Stimulated activated memory B cell treated with anti-CD40 and anti-IgM and Interleukin-4, amounts not matched to agents 10 μg/mL and 1 μg/mL and 100 μg/mL, for 72 hours (primary cell): ENCODE measurements around the gene IL1RAPL2.

Experiments
- ATAC-seq: fragments of 150-1000 bp; cut with Tn5 transposase; 2 replicates; pipeline ENCODE4 v1.10.0; 2021
- H3K27ac Mint-ChIP-seq: one replicate; pipeline ENCODE4 v1.8.0; 2022; ENCODE audit warnings: mild to moderate bottlenecking, mixed read lengths
- H3K27me3 Mint-ChIP-seq: one replicate; pipeline ENCODE4 v1.8.0; 2022; ENCODE audit warnings: mixed read lengths
- H3K36me3 Mint-ChIP-seq: one replicate; pipeline ENCODE4 v1.8.0; 2022; ENCODE audit warnings: mixed read lengths
- H3K4me1 Mint-ChIP-seq: one replicate; pipeline ENCODE4 v1.8.0; 2022; ENCODE audit warnings: mixed read lengths
- H3K4me3 Mint-ChIP-seq: one replicate; pipeline ENCODE4 v1.8.0; 2022; ENCODE audit warnings: mild to moderate bottlenecking, moderate library complexity, mixed read lengths
- H3K9me3 Mint-ChIP-seq: one replicate; pipeline ENCODE4 v1.8.0; 2022; ENCODE audit warnings: mixed read lengths

Gene IL1RAPL2

DNA sequence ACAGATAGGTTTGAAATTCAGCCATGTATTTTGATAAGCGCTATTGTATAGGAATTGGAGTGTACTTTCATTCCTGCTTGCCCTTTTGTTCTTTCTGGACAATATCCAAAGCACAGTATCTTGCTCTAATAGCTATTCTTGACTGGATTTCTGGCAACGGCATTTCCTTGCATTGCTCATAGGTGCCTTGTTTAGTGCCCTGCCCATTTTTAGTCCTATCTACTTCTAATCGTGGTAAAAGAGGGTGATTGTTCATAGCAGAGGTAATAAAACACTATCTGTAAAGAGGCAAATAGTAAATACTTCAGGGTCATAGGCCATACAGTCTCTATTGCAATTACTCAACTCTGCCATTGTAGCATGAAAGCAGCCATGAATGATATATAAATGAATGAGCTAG, 155.9 kb downstream of the IL1RAPL2 start:
- Mint-ChIP-seq H3K4me3 (no peak overlapping the region), H3K9me3 (no peaks in the 10 kb centered on the region), H3K27ac (no peak overlapping the region), H3K27me3 (no peaks in the 10 kb centered on the region), H3K4me1 (no peaks in the 10 kb centered on the region), H3K36me3 (no peaks in the 10 kb centered on the region)
- ATAC-seq, result no peak

GRCh38 chrX:104728456-104728855, 162.5 kb downstream of the IL1RAPL2 start:
- Mint-ChIP-seq H3K4me1 (no peaks in the 10 kb centered on the region), H3K27me3 (no peaks in the 10 kb centered on the region), H3K27ac (no peak overlapping the region), H3K36me3 (no peaks in the 10 kb centered on the region), H3K9me3 (no peaks in the 10 kb centered on the region), H3K4me3 (no peak overlapping the region)
- no peak for ATAC-seq

DNA sequence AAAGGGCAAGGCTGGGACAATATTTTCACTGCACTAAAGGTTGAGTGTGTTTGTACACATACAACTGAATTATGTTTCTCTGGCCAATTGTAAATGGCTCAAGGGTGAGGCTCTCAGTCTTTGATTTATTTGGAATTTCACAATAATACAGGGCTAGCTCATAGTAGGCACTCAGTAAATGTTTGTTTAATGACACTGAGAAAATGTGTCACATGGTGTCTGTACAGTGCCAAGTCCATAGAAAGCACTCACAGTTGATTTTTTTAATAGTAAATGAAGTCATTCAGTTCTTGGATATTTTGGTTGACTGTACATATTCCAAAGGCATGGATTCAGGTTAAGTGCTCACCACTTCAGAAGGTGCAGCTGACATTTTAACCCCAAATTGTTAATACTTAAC, 176.4 kb downstream of the IL1RAPL2 start:
- no peaks in the 10 kb centered on the region for H3K4me1 Mint-ChIP-seq
- H3K4me3 Mint-ChIP-seq, result no peak overlapping the region
- no peak for ATAC-seq
- H3K36me3 Mint-ChIP-seq, result no peaks in the 10 kb centered on the region
- no peaks in the 10 kb centered on the region for H3K9me3 Mint-ChIP-seq
- H3K27ac Mint-ChIP-seq, result no peak overlapping the region
- no peaks in the 10 kb centered on the region for H3K27me3 Mint-ChIP-seq

DNA sequence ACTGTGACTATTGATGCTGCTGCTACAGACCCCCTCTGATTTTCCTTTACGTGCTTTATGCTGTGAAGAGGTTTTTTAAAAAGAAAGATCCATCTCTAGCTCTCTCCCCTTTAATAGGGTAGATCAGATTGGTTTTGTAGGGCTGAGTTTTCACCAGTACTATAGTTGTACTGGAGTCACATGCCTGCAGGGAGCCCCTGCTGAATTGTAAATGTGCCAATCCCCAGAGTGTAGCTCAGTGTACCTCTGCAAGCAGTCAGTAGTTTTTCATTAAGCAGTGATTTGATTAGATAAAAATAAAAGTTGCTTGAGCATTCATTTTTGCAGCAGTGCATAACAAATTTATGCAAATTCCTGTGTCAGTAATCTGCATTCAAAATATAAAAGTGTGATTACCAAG, 179.2 kb downstream of the IL1RAPL2 start:
- no peak for ATAC-seq
- H3K4me3 Mint-ChIP-seq, result no peak overlapping the region
- H3K27me3 Mint-ChIP-seq, result no peaks in the 10 kb centered on the region
- no peak overlapping the region for H3K27ac Mint-ChIP-seq
- no peaks in the 10 kb centered on the region for H3K9me3 Mint-ChIP-seq
- H3K36me3 Mint-ChIP-seq, result no peaks in the 10 kb centered on the region
- H3K4me1 Mint-ChIP-seq, result no peaks in the 10 kb centered on the region

DNA sequence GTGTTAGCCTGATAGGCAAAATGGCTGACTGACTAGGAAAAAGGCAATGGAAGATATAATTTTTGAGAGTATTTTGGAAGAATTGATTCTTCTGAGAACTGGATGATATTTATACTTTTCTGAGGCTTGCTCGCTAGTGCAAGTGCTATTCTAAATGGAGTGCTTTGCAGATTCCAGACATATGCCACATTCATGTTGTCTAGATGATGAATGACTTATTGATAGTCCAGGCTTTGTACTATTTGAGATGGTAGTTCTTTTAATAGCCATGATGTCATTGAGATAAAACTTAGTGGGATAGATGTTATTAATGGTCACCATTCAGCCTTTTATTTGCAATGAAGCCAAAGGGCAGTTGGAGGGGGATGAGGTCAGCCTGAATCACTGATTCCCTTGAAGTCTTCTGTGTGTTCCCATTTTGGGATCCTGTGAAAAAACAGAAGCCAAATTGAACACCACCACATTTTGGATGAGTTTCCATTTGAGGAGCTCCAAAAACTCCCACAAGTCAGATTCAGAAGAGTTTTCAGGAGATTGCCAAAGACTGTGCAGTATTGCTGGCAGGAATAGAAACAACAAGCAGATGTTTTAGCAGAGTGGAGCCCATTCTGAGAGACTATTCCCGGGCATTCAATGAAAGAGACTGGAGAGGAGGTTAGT, 184.1 kb downstream of the IL1RAPL2 start:
- no peaks in the 10 kb centered on the region for H3K9me3 Mint-ChIP-seq
- H3K27ac Mint-ChIP-seq, result no peak overlapping the region
- H3K27me3 Mint-ChIP-seq, result no peaks in the 10 kb centered on the region
- no peaks in the 10 kb centered on the region for H3K36me3 Mint-ChIP-seq
- no peaks in the 10 kb centered on the region for H3K4me1 Mint-ChIP-seq
- no peak overlapping the region for H3K4me3 Mint-ChIP-seq
- no peak for ATAC-seq

DNA sequence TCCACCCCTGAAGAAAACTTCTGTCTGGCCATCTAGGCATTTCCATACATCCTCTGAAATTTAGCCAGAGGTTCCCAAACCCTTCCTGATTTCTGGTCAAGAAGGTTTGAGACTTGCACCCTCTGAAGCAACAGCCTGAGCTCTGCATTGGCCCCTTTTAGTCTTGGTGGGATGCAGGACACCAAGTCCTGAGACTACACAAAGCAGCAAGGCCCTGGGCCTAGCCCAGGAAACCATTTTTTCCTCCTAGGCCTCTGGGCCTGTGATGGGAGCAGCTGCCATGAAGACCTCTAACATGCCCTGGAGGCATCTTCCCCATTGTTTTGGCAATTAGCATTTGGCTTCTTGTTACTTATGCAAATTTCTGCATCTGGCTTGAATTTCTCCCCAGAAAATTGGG, 196.6 kb downstream of the IL1RAPL2 start:
- no peaks in the 10 kb centered on the region for H3K27me3 Mint-ChIP-seq
- H3K36me3 Mint-ChIP-seq, result no peaks in the 10 kb centered on the region
- H3K9me3 Mint-ChIP-seq, result peaks cover 8% of the 10 kb centered on the region
- no peaks in the 10 kb centered on the region for H3K4me1 Mint-ChIP-seq
- H3K27ac Mint-ChIP-seq, result no peak overlapping the region
- ATAC-seq, result no peak
- no peak overlapping the region for H3K4me3 Mint-ChIP-seq

GRCh38 chrX:104789784-104790183, 223.8 kb downstream of the IL1RAPL2 start:
- Mint-ChIP-seq H3K9me3 (no peaks in the 10 kb centered on the region), H3K36me3 (no peaks in the 10 kb centered on the region), H3K4me1 (no peaks in the 10 kb centered on the region), H3K27ac (no peak overlapping the region), H3K27me3 (no peaks in the 10 kb centered on the region), H3K4me3 (no peak overlapping the region)
- ATAC-seq, result no peak

DNA sequence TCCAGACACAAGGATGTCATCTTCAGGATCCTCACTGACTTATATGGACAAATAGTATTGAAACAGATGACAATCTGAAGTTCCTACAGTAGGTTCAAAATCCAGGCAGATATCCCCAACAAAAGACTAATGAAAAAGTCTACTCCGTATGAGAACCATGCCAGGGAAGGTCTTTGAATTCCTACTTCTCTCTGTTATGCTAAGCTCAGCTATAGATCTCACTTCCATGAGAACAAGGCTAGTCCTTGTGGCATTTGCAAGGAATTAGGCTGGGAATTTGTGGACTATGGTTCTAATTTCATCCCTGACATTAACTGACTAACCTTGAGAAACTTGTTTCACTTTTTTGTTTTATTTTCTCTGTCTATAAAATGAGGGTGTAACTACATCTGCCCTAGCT, 229.8 kb downstream of the IL1RAPL2 start:
- Mint-ChIP-seq H3K4me1 (no peaks in the 10 kb centered on the region), H3K36me3 (no peaks in the 10 kb centered on the region), H3K9me3 (no peaks in the 10 kb centered on the region), H3K27me3 (no peaks in the 10 kb centered on the region), H3K27ac (no peak overlapping the region), H3K4me3 (no peak overlapping the region)
- ATAC-seq, result no peak

DNA sequence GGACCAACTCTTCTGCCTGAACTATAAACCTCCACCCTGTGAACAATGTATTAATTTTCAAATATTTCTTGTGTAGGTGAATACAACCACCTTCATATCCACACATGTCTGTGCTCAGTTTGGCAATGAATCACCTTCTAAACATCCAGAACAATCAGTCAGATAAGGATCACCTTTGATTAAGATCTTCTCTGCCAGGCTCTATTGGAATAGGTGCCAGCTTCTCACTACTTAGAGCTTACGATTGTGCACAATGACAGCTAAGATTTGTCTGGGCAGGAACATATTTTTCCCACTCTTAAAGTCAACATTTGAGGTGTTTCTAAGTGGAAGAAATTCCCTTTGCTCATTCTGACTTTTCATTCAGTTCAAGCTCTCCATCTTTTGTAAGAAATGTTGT, 237.2 kb downstream of the IL1RAPL2 start:
- no peak for ATAC-seq
- Mint-ChIP-seq H3K36me3 (no peaks in the 10 kb centered on the region), H3K27me3 (no peaks in the 10 kb centered on the region), H3K9me3 (peaks cover under 1% of the 10 kb centered on the region), H3K4me3 (no peak overlapping the region), H3K4me1 (no peaks in the 10 kb centered on the region), H3K27ac (no peak overlapping the region)

DNA sequence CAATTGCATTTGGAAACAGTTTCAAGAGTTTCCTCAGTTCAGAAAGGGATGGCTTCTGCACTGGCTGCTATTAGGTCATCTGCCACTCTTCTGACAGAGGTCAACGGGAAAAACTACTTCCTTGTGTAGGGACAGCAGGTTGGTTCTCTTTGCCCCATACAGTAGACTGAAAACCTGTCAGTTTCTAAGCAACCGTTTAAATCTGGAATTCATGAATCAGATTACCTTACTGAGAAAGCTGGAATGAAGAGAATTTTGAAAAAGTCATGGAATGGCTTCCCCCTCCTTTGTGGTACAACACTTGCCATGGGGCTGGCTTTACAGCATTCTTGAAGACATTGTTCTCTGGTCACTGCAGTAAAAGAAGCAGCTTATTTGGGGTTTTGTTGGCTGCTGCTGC, 240.3 kb downstream of the IL1RAPL2 start:
- Mint-ChIP-seq H3K4me3 (no peak overlapping the region), H3K36me3 (no peaks in the 10 kb centered on the region), H3K9me3 (peaks cover 3% of the 10 kb centered on the region), H3K4me1 (no peaks in the 10 kb centered on the region), H3K27ac (no peak overlapping the region), H3K27me3 (no peaks in the 10 kb centered on the region)
- ATAC-seq, result no peak

- H3K27ac Mint-ChIP-seq, result no peak overlapping the region
- no peaks in the 10 kb centered on the region for H3K27me3 Mint-ChIP-seq
- no peak overlapping the region for H3K4me3 Mint-ChIP-seq
- H3K9me3 Mint-ChIP-seq, result no peaks in the 10 kb centered on the region
- no peak for ATAC-seq
- no peaks in the 10 kb centered on the region for H3K36me3 Mint-ChIP-seq
- H3K4me1 Mint-ChIP-seq, result no peaks in the 10 kb centered on the region
Measured at GRCh38 chrX:104833401-104833800, 267.4 kb downstream of the IL1RAPL2 start.

DNA sequence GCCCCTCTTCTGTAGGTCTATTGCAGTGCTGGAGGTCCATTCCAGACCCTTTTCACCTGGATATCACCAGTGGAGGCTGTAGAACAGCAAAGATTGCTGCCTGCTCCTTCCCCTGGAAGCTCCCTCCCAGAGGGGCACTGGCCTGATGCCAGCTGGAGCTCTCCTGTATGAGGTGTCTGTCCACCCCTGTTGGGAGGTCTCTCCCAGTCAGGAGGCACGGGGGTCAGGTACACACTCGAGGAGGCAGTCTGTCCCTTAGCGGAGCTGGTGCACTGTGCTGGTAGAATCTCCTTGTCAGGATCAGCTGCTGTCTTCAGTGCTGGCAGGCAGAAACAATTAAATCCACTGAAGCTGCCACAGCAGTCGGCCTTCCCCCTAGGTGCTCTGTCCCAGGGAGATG, 276.6 kb downstream of the IL1RAPL2 start:
- Mint-ChIP-seq H3K27ac (no peak overlapping the region), H3K36me3 (no peaks in the 10 kb centered on the region), H3K4me1 (no peaks in the 10 kb centered on the region), H3K27me3 (no peaks in the 10 kb centered on the region), H3K9me3 (peaks cover 5% of the 10 kb centered on the region), H3K4me3 (no peak overlapping the region)
- ATAC-seq, result no peak

- no peak for ATAC-seq
- peaks cover 4% of the 10 kb centered on the region for H3K9me3 Mint-ChIP-seq
- H3K27me3 Mint-ChIP-seq, result no peaks in the 10 kb centered on the region
Measured at GRCh38 chrX:104852241-104852640, 286.2 kb downstream of the IL1RAPL2 start.

DNA sequence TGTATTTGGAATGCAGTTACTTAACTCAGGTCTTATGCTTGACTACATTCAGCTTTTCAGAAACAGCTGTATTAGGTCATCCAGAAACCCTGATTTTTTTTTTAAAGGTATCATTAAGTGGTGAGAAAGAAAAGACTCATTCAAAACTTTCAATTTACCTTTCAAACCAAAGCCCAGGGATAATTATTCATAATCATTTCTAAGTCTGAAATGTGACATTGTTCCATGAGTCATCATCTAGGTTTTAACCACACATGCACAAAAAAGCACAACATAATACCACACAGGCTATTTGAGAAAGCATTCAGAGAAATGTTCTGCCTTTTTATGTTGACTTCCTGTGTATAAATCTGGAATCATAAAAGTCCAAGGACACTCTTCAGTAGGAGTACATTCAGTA, 288.2 kb downstream of the IL1RAPL2 start:
- ATAC-seq, result no peak
- Mint-ChIP-seq H3K4me1 (no peaks in the 10 kb centered on the region), H3K4me3 (no peak overlapping the region), H3K9me3 (peaks cover 4% of the 10 kb centered on the region), H3K27ac (no peak overlapping the region), H3K36me3 (no peaks in the 10 kb centered on the region), H3K27me3 (no peaks in the 10 kb centered on the region)

More at GRCh38 chrX:104852241-104852640, 286.2 kb downstream of the IL1RAPL2 start:
- Mint-ChIP-seq H3K27ac (no peak overlapping the region), H3K4me3 (no peak overlapping the region), H3K36me3 (no peaks in the 10 kb centered on the region), H3K4me1 (no peaks in the 10 kb centered on the region)

GRCh38 chrX:104854790-104855340, 288.9 kb downstream of the IL1RAPL2 start:
- no peak overlapping the region for H3K4me3 Mint-ChIP-seq
- H3K36me3 Mint-ChIP-seq, result no peaks in the 10 kb centered on the region
- H3K4me1 Mint-ChIP-seq, result no peaks in the 10 kb centered on the region
- no peaks in the 10 kb centered on the region for H3K27me3 Mint-ChIP-seq
- H3K27ac Mint-ChIP-seq, result no peak overlapping the region
- ATAC-seq, result no peak
- H3K9me3 Mint-ChIP-seq, result peaks cover 4% of the 10 kb centered on the region

- no peak overlapping the region for H3K27ac Mint-ChIP-seq
- no peaks in the 10 kb centered on the region for H3K36me3 Mint-ChIP-seq
- no peak overlapping the region for H3K4me3 Mint-ChIP-seq
- no peak for ATAC-seq
- no peaks in the 10 kb centered on the region for H3K4me1 Mint-ChIP-seq
- no peaks in the 10 kb centered on the region for H3K27me3 Mint-ChIP-seq
- H3K9me3 Mint-ChIP-seq, result no peaks in the 10 kb centered on the region
Measured at GRCh38 chrX:104863466-104863865, 297.5 kb downstream of the IL1RAPL2 start.
